Metanephros (tissue), 1 donor: ENCODE measurements around the gene WDR4. TPM values are rescaled to one million over a fixed set of nuclear protein-coding genes. Genes with fewer than 3 reads are reported as not detected.

ENCODE experiments used
- total RNA-seq: library from RNA; depleted of rRNA; stranded (reverse); fragments of >200 nt; gene quantifications from one replicate; pipeline ENCODE4 v1.2.3, GENCODE V29; 2014

The WDR4 gene
- 17.9 TPM for total RNA-seq

GRCh38 chr21:42878993-42879787 is at the start of gene WDR4:
Gene WDR4, minus strand, starts transcription at chr21:42879539. Its CDS starts 44 bp downstream, at chr21:42879495.

GRCh38 chr21:42925114-42925926 is 46.0 kb upstream of the WDR4 start, which contains the start of gene ERVH48-1:
Gene ERVH48-1, minus strand, starts transcription at chr21:42925630. Its CDS starts 6,624 bp downstream, at chr21:42919006.

GRCh38 chr21:42892931-42893755 is 13.8 kb upstream of the WDR4 start, which contains the start of gene NDUFV3:
Gene NDUFV3, plus strand, starts transcription at chr21:42893309. Its CDS starts 25 bp downstream, at chr21:42893334.

Other genes starting within 250 kb of the WDR4 start
- gene PDE9A, start 225.9 kb downstream of the WDR4 start, total RNA-seq, result 30.1 TPM
- gene NDUFV3, start 13.8 kb upstream of the WDR4 start, total RNA-seq, result 47.3 TPM
- 0.18 TPM for gene ERVH48-1, start 46.1 kb upstream of the WDR4 start, total RNA-seq
- 27.4 TPM for gene PKNOX1, start 95.0 kb upstream of the WDR4 start, total RNA-seq
- gene CBS, start 196.3 kb upstream of the WDR4 start, total RNA-seq, result 12.9 TPM
- 50.9 TPM for gene U2AF1, start 228.0 kb upstream of the WDR4 start, total RNA-seq